H54 (cell line): ENCODE measurements around the gene NCAM2.

Experiments used
- DNase-seq: peaks from one replicate; pipeline ENCODE4 v3.0.0; 2011; ENCODE audit warnings: low spot score, mixed read lengths; ENCODE audit not compliant: insufficient read length
- FAIRE-seq: peaks from 3 replicates; lab custom pipeline; 2011; peaks lifted over from hg19 to GRCh38; lab: Jason Lieb, UNC
- POLR2A ChIP-seq: IDR thresholded peaks from 2 replicates; pipeline ENCODE4 v1.6.1; 2011; ENCODE audit warnings: low read depth, mild to moderate bottlenecking, low read length

NCAM2 gene

DNA sequence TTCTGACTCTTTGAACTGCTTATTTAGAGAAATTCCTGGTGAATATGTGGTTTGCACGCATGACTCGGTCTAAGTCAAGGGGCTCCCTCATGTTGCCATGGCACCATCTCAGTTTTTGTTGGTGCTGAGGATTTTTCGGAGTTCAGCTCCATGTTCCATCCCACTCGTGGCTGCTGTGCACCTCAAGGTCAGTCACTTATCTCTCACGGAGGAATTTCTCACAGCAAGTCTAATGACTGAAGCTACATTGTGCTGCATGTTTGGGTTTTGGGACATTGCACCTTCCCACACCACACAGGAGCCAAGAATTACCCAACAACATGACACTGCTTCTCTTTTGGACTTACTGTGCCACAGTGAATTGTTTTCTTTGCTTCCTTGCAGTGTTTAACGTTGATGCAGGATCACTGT lies 269.9 kb downstream of the NCAM2 start:
- DNase-seq (no peak), FAIRE-seq (no peak)
- no peak for TF ChIP-seq POLR2A

DNA sequence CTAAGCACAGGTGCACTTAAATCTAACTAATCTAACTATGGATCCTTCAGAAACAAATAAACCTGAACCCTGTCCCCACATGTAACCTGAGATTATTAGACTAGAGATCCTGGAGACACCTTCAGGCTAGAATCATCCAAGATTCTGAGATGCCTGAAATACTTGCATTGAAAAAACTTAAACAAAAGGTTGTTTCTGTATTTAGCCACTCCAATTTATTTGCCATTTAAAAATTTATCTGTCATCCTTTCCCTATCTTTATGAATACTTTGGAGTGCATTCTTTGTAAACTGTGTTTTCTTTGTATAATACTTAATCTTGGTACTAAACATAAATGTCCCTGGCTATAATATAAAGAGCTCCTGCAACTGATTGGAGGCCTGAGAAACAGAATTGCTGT lies 270.7 kb downstream of the NCAM2 start:
- TF ChIP-seq POLR2A, result no peak
- DNase-seq (no peak), FAIRE-seq (no peak)

DNA sequence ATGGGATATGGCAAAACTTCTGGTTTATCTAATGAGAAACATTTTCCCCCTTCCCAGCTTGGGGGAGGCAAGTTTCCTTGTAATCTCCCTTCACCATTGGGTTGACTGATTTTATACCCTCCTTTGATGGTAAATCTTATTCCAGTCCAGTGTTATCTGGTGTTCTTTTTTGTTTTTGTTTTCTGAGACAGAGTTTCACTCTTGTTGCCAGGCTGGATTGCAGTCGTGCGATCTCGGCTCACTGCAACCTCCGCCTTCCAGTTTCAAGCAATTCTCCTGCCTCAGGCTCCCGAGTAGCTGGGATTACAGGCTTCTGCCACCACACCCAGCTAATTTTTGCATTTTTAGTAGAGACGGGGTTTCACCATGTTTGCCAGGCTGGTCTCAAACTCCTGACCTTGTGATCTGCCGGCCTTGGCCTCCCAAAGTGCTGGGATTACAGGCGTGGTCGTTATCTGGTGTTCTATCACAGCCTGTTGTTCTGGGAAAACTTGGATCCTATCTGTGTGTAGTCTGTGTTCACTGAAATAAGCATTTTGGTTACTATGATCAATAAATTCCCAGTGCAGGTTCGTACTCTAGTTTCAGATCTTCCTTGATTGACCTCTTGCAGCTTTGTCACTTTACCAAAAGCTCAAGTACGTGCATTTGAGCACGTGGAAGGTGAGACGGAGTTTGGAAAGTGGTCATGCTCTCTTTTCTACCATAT lies 281.1 kb downstream of the NCAM2 start:
- FAIRE-seq (no peak), DNase-seq (no peak)
- no peak for TF ChIP-seq POLR2A

DNA sequence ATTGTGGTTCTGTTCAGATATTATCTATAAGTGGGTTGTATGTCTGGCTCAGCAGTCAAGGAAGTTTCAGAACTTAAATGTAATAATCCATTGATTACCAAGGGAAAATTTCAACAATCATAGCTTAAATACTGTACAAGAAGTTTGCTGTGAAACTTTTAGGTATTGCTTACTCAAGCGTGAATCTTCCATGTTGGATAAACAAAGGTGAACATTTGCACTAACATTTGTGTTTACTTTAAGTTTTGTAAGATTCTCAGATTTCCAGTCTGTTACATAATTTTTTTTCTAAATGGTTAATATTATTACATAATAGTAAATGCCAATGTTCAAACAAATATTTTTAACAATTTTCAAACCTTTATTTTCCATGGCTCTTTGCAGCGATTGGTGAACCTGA lies 285.6 kb downstream of the NCAM2 start:
- no peak for FAIRE-seq
- no peak for TF ChIP-seq POLR2A
- no peak for DNase-seq

DNA sequence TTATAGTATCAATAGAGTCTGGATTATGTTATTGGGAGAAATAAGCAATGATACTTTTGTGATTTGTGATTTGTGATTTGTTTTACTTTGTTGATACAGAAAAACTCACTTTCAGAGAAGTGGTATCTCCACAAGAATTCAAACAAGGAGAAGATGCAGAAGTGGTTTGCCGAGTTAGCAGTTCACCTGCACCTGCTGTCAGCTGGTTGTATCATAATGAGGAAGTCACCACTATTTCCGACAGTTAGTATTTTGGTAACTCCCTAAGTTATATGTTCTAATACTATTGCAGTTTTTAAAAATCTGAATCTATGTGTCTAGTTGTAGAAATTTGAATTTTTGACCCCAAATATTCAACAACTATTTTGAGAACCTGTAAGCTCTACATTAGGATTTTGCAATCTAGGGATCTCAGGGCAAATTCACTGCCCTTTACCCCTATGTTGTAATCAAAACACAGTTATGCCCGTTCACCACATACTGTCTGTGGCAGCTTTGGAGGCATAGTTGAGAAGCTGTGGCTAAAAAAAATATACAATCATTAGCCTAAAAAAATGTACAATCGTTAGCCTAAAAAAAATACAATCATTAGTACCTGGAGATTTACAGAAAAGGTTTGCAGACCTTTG lies 288.1 kb downstream of the NCAM2 start:
- DNase-seq, result no peak
- FAIRE-seq, result no peak
- no peak for TF ChIP-seq POLR2A

DNA sequence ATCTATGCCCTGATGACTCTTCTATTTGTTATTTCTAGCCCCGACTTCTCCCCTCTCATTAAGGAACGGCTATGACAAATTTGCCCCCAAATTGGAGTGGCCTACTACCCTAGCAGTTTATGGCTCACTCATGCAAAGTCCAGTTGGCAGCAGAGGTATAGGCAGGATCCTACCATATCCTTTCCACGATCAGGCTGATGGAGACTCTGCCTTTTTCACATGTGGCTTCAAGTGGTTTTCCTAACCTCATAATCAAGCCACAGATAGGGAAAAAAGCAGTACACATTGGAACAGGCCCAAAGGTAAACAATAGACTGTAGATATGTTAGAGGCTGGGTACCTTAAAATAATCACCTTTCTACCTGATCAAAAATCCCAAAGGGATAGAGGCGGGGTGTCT lies 292.5 kb downstream of the NCAM2 start:
- FAIRE-seq (no peak), DNase-seq (no peak)
- no peak for TF ChIP-seq POLR2A

DNA sequence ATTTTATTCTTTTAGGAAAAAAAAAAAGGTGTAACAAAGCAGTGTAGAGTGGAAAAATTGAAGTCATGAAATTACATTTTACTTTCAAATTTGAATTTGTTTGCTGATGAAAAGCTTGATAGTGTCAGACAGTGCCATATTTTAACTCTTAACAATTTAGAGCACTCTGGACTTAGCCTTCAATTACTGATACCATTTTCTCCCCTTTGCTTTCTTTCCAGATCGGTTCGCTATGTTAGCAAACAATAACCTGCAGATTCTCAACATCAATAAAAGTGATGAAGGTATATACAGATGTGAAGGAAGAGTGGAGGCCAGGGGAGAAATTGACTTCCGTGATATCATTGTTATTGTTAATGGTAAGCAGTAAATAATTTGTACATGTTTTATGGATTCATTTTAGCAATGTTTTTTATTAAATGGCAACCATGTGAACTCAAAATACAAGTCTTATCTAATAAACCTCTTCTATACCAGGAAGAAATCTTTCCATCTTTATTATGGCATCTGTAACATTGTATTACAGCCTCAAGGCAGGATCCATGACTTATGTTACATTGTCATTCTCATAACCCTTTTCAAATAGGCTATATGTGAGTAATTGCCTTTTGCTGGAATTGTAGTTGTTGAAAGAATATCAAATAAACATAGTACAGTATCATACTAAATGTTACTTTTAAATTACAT lies 293.8 kb downstream of the NCAM2 start:
- no peak for FAIRE-seq
- TF ChIP-seq POLR2A, result no peak
- no peak for DNase-seq

DNA sequence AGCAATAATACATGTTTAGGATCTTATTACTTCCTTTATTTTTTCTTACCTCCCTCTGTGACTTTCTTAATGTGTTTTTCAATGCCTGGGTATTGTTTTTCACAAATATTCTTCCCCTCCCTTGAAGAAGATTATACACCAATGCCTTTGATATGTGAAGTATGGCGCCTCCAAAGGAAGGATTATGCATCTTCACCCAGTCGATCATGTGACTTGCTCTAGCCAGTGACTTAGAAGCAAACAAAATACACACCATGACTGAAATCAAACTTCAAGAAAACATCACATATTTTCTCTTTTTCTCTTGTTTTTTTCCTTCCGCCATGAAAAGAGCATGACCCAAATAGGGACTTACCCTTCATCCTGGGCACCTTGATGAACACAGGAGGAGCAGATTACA lies 297.1 kb downstream of the NCAM2 start:
- no peak for TF ChIP-seq POLR2A
- no peak for FAIRE-seq

DNA sequence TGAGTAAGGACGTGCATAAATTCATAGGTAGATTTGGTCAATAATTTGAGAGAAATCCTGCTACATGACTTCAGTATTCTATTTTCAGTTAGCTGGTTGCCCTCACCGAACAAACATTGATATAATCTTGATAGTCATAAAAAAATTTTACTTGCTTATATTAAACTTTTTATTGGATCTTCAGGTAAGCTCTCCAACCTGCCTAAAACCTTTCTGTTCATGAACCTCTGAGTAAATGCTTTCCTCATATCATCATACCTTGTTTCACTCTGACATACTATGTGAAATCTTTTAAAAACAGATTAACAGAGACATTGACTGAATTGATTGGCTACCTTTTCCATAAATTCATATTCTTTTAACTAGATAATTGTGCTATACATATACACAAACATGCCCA lies 299.0 kb downstream of the NCAM2 start:
- TF ChIP-seq POLR2A, result no peak
- FAIRE-seq (no peak), DNase-seq (no peak)

More for the DNA sequence above, 297.1 kb downstream of the NCAM2 start:
- DNase-seq, result no peak

DNA sequence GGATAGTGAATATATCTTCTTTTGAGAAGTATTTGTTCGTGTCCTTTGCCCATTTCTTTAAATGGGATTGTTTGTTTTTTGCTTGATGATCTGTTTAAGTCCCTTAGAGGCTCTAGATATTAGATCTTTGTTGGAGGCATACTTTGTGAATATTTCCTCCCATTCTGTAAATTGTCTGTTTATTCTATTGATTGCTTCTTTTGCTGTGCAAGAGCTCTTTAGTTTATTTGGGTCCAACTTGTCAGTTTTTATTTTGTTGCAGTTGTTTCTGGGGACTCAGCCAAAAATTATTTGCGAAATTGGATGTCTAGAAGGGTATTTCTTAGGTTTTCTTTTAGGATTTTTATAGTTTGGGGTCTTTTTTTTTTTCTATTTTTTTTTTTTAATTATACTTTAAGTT lies 302.8 kb downstream of the NCAM2 start:
- TF ChIP-seq POLR2A, result no peak
- DNase-seq (no peak), FAIRE-seq (no peak)

DNA sequence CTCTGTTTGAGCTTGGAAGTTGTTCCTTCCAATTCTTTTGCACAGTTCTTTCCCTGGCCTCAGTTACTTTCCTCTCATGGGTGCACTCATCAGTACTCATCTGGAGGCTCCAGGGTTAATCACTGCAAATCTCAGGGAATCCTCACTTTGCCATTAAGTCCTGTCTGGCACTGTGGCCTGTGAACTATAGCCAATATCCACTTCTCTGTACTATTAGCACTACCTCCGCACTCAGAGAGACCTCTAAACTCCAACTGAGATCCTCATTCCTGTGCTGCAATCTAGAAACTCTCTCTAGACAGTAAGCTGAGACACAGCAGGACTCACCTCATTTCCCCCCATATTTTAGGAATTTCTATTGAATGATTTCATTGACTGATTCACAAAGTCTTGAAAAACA lies 311.3 kb downstream of the NCAM2 start:
- no peak for DNase-seq
- TF ChIP-seq POLR2A, result no peak
- FAIRE-seq, result no peak

DNA sequence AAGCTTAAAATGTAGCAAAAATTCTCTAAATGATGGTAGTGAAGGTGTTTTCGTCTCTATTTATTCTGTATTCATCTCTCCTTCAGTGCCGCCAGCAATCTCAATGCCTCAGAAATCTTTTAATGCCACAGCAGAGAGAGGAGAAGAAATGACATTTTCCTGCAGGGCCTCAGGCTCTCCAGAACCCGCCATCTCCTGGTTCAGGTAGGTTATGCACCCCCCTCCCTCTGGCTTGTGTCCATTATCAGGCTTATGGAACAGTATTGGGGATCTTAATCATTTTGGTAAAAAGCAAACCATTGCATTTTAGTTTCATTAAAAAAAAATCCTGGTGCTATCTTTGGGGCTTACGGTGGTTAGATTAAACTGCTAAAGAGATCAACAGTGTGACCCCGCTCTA lies 326.1 kb downstream of the NCAM2 start:
- no peak for TF ChIP-seq POLR2A
- FAIRE-seq, result no peak
- no peak for DNase-seq

DNA sequence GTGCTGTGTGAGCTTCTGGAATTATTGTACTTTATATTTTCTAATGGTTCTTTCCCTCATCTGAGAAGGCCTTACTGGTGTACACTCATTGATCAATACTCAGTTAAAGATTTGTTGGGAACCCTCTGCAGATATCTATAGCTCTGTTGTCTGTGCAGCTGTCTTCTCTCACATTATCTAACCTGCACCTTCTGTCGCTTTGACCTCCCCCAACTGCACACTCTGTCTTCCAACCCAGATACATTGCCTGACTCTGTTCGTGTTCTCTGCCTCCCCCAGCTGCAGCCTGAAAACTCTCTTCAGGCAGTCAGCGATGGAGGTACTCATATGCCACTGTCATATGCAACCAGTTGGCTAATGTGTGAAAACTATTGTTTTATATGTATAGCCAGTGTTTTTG lies 334.3 kb downstream of the NCAM2 start:
- no peak for TF ChIP-seq POLR2A
- FAIRE-seq (no peak), DNase-seq (no peak)

DNA sequence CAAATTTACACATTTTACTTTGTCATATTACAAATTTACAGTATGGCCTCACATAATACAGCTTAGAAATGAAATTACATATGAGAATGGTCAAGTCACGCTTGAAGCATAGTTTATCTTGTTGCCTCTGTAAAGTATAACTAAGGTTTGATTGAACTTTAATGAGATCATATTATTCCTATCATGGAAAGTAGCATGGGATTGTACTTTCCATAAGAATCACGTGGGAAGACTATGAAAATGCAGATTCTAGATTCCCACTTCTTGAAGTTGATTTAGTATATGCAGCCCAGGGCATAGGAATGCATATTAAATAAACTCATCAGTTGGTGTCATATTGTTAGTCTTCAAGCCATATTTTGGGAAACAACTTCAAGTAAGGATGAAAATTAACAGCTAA lies 342.8 kb downstream of the NCAM2 start:
- DNase-seq, result no peak
- no peak for TF ChIP-seq POLR2A
- no peak for FAIRE-seq

DNA sequence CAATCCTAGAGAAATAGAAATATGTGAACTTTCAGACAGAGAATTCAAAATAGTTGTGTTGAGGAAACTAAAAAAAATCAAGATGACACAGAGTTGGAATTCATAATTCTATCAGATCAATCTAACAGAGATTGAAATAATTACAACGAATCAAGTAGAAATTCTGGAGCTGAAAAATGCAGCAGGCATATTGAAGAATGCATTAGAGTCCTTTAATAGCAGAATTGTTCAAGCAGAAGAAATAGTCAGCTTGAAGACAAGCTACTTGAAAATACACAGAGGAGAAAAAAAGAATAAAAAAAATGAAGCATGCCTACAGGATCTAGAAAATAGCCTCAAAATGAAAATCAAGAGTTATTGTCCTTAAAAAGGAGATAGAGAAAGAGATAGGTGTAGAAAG lies 347.1 kb downstream of the NCAM2 start:
- no peak for DNase-seq
- TF ChIP-seq POLR2A, result no peak
- FAIRE-seq, result no peak

DNA sequence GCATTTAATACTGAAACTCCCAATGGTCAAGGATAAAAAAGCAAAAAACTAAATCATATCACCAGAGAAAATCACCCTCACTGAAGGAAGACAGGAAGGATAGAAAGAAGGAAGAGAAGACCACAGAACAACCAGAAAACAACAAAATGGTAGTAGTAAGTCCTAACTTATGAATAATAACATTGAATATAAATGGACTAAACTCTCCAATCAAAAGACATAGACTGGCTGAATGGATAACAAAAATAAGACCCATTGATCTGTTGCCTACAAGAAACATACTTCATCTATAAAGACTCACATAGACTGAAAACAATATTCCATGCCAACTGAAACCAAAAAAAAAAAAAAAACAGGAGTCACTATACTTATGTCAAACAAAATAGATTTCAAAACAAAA lies 347.7 kb downstream of the NCAM2 start:
- FAIRE-seq, result no peak
- no peak for TF ChIP-seq POLR2A
- no peak for DNase-seq
